Tibial artery (tissue), 4 donors: ENCODE measurements around the gene HACD4.

ENCODE experiments used
- DNase-seq, 2 donors: peaks; one replicate each; pipeline ENCODE4 v3.0.0-alpha.2; 2019
- H3K27ac ChIP-seq, 2 donors: fragments of 200-600 bp; sonication (generic) in 1 of 2; 1 replicate in 1 of 2; 2 replicates in 1 of 2; pipeline ENCODE4 v1.5.1; 2018 to 2019; ENCODE audit warnings: mild to moderate bottlenecking in 1 of 2
- H3K27me3 ChIP-seq, 2 donors: fragments of 200-600 bp; sonication (generic) in 1 of 2; one replicate each; pipeline versions ENCODE4 v1.5.1 to v1.6.0; 2016 to 2019
- H3K36me3 ChIP-seq, 3 donors: fragments of 200-600 bp; sonication (generic) in 2 of 3; one replicate each; pipeline ENCODE4 v1.5.1; 2016 to 2019; ENCODE audit warnings: mild to moderate bottlenecking in 2 of 3
- H3K4me1 ChIP-seq, 4 donors: fragments of 200-600 bp; sonication (generic) in 2 of 4; 1 replicate in 3 of 4; 2 replicates in 1 of 4; pipeline ENCODE4 v1.5.1; 2016 to 2019
- H3K4me3 ChIP-seq, 2 donors: fragments of 200-600 bp; sonication (generic) in 1 of 2; 1 replicate in 1 of 2; 2 replicates in 1 of 2; pipeline ENCODE4 v1.5.1; 2018 to 2019; ENCODE audit warnings: mild to moderate bottlenecking in 2 of 2
- H3K9me3 ChIP-seq, 3 donors: fragments of 200-600 bp; sonication (generic) in 1 of 3; one replicate each; pipeline ENCODE4 v1.5.1; 2016 to 2019
- CTCF ChIP-seq, 2 experiments: fragments of 200-600 bp in 1 of 2; fragments of 450-650 bp in 1 of 2; IDR thresholded peaks; one replicate each; pipeline ENCODE4 v1.5.1; 2017 to 2019; ENCODE audit warnings: antibody characterized with exemption in 2 of 2, mild to moderate bottlenecking in 1 of 2, moderate library complexity in 1 of 2
- intact Hi-C: fragments of 100-400 bp; cut with DNase I; formaldehyde crosslinking; loops from one replicate; pipeline ENCODE4 v1.15.0; 2023; ENCODE audit warnings: low total_unique reads

Gene HACD4

GRCh38 chr9:21031091-21031807 is at the start of gene HACD4:
Gene HACD4 (minus strand): TSS chr9:21031640. CDS start chr9:21031590, 50 bp downstream.
- H3K27ac ChIP-seq: peak within 1 kb of the TSS; percentile 80 to 84
- no peaks in the 10 kb centered on the region for H3K36me3 ChIP-seq
- H3K27me3 ChIP-seq: no peaks in the 10 kb centered on the region
- TF ChIP-seq CTCF (IDR thresholded peaks at IDR 0.05): peak in 1 of 2 experiments; percentile 14
- peaks cover 0 to 17% (median 2%) of the 10 kb centered on the region in 4 donors for H3K4me1 ChIP-seq
- intact Hi-C loops: no loop called here
- H3K9me3 ChIP-seq: no peaks in the 10 kb centered on the region
- DNase-seq: peak; percentile 36 to 80
- peak within 1 kb of the TSS; percentile 69 to 74 for H3K4me3 ChIP-seq

GRCh38 chr9:21080793-21081192 is 49.4 kb upstream of the HACD4 start:
- no peak for TF ChIP-seq CTCF (IDR thresholded peaks at IDR 0.05)
- DNase-seq: no peak
- no peak overlapping the region for H3K27ac ChIP-seq
- no peaks in the 10 kb centered on the region for H3K36me3 ChIP-seq
- intact Hi-C loops: no loop called here
- no peak overlapping the region for H3K4me3 ChIP-seq
- H3K4me1 ChIP-seq: peaks cover 0 to 16% (median 6%) of the 10 kb centered on the region in 4 donors
- no peaks in the 10 kb centered on the region for H3K9me3 ChIP-seq
- H3K27me3 ChIP-seq: no peaks in the 10 kb centered on the region

GRCh38 chr9:21078702-21079101 is 47.3 kb upstream of the HACD4 start:
- no peaks in the 10 kb centered on the region for H3K36me3 ChIP-seq
- no peak for DNase-seq
- H3K9me3 ChIP-seq: no peaks in the 10 kb centered on the region
- H3K4me1 ChIP-seq: peaks cover 0 to 16% (median 6%) of the 10 kb centered on the region in 4 donors
- intact Hi-C loops: no loop called here
- no peak for TF ChIP-seq CTCF (IDR thresholded peaks at IDR 0.05)
- H3K27ac ChIP-seq: no peak overlapping the region
- no peaks in the 10 kb centered on the region for H3K27me3 ChIP-seq
- H3K4me3 ChIP-seq: no peak overlapping the region

GRCh38 chr9:21077781-21078180 is 46.3 kb upstream of the HACD4 start, which contains the start of gene IFNB1:
Gene IFNB1 (minus strand): TSS chr9:21077942. CDS start chr9:21077869, 73 bp downstream.
- TF ChIP-seq CTCF (IDR thresholded peaks at IDR 0.05): no peak
- intact Hi-C loops: no loop called here
- Histone ChIP-seq H3K9me3 (no peaks in the 10 kb centered on the region), H3K36me3 (no peaks in the 10 kb centered on the region), H3K27ac (no peak within 1 kb of the TSS), H3K27me3 (no peaks in the 10 kb centered on the region), H3K4me1 (peaks cover 0 to 14% (median 6%) of the 10 kb centered on the region in 4 donors), H3K4me3 (no peak within 1 kb of the TSS)
- DNase-seq: no peak

- DNase-seq: no peak
- H3K9me3 ChIP-seq: no peaks in the 10 kb centered on the region
- intact Hi-C loops: no loop called here
- no peak overlapping the region for H3K4me3 ChIP-seq
- H3K27ac ChIP-seq: no peak overlapping the region
- H3K36me3 ChIP-seq: no peaks in the 10 kb centered on the region
- no peaks in the 10 kb centered on the region for H3K27me3 ChIP-seq
- peaks cover 0 to 5% (median under 1%) of the 10 kb centered on the region in 4 donors for H3K4me1 ChIP-seq
- no peak for TF ChIP-seq CTCF (IDR thresholded peaks at IDR 0.05)
Observed at GRCh38 chr9:21075484-21075883, 44.0 kb upstream of the HACD4 start.
